ENCODE data around the gene CAPS2. TPM values are rescaled to one million over a fixed set of nuclear protein-coding genes. Genes with fewer than 3 reads are reported as not detected.

Gene CAPS2
- total RNA-seq, 1 donor = 12.9 TPM

DNA sequence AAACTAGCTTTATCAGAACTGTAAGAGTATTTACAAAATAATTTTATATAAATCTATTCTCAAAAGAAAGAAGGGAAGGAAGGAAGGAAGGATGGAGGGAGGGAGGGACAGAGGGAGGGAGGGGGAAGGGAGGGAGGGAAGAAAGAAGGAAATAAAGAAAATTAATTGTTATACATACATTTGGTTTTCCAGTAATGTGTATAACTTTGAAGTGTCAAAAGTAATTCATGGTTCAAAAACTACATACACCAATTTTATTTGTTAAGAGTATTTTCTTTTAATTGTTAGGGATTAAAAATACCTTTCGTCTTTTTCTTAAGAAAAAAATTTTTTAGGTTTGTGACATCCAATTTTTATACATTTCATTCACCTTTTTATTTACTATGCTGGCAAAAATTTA lies 103.0 kb downstream of the CAPS2 start:
- TF ChIP-seq, protein P1, sequence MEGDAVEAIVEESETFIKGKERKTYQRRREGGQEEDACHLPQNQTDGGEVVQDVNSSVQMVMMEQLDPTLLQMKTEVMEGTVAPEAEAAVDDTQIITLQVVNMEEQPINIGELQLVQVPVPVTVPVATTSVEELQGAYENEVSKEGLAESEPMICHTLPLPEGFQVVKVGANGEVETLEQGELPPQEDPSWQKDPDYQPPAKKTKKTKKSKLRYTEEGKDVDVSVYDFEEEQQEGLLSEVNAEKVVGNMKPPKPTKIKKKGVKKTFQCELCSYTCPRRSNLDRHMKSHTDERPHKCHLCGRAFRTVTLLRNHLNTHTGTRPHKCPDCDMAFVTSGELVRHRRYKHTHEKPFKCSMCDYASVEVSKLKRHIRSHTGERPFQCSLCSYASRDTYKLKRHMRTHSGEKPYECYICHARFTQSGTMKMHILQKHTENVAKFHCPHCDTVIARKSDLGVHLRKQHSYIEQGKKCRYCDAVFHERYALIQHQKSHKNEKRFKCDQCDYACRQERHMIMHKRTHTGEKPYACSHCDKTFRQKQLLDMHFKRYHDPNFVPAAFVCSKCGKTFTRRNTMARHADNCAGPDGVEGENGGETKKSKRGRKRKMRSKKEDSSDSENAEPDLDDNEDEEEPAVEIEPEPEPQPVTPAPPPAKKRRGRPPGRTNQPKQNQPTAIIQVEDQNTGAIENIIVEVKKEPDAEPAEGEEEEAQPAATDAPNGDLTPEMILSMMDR (IDR thresholded peaks at IDR 0.05; ENCODE audit: insufficient read depth, low read length) = no peak
- no peak for DNase-seq (ENCODE audit: low read depth)

More for the DNA sequence above, 103.0 kb downstream of the CAPS2 start:
- no peak overlapping the region for H3K4me3 ChIP-seq (ENCODE audit: low read depth, low read length)

Other genes starting within 250 kb of the CAPS2 start
- not detected in 2 replicates for gene KCNC2, start 120.5 kb downstream of the CAPS2 start, total RNA-seq (ENCODE audit: low replicate concordance)
- gene GLIPR1L1, start 4.3 kb upstream of the CAPS2 start, total RNA-seq (ENCODE audit: low replicate concordance) = not detected in 2 replicates
- gene GLIPR1L2, start 60.8 kb upstream of the CAPS2 start, total RNA-seq (ENCODE audit: low replicate concordance) = 0.72 and 1.1 TPM in 2 replicates
- gene GLIPR1, start 150.4 kb upstream of the CAPS2 start, total RNA-seq (ENCODE audit: low replicate concordance) = 5.2 and 167 TPM in 2 replicates
- 27.0 and 71.4 TPM in 2 replicates for gene KRR1, start 181.3 kb upstream of the CAPS2 start, total RNA-seq (ENCODE audit: low replicate concordance)

Data from fibroblast of the aortic adventitia (primary cell).